PC-9 (cell line): ENCODE data around the gene MAB21L4.

Source experiments
- EZH2 ChIP-seq: fragments of 200-600 bp; sonication (generic); IDR thresholded peaks from 2 replicates; pipeline ENCODE4 v1.8.0; 2017; ENCODE audit warnings: antibody characterized with exemption, low read depth
- TF ChIP-seq, protein P1 (sequence below): fragments of 200-600 bp; sonication (generic); conservative IDR thresholded peaks from 2 replicates; pipeline ENCODE4 v1.6.1; 2017; ENCODE audit warnings: mixed run types, antibody characterized with exemption, mild to moderate bottlenecking, moderate library complexity

- TF ChIP-seq, protein P1, sequence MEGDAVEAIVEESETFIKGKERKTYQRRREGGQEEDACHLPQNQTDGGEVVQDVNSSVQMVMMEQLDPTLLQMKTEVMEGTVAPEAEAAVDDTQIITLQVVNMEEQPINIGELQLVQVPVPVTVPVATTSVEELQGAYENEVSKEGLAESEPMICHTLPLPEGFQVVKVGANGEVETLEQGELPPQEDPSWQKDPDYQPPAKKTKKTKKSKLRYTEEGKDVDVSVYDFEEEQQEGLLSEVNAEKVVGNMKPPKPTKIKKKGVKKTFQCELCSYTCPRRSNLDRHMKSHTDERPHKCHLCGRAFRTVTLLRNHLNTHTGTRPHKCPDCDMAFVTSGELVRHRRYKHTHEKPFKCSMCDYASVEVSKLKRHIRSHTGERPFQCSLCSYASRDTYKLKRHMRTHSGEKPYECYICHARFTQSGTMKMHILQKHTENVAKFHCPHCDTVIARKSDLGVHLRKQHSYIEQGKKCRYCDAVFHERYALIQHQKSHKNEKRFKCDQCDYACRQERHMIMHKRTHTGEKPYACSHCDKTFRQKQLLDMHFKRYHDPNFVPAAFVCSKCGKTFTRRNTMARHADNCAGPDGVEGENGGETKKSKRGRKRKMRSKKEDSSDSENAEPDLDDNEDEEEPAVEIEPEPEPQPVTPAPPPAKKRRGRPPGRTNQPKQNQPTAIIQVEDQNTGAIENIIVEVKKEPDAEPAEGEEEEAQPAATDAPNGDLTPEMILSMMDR: no peak
- no peak for TF ChIP-seq EZH2
Measured at GRCh38 chr2:240905176-240905781, 9.3 kb upstream of the MAB21L4 start.
